ENCODE results near the gene NPB.

The NPB gene

GRCh38 chr17:81918832-81919545 lies 17.0 kb downstream of the NPB start:
- H4K20me1 ChIP-seq (ENCODE audit: control insufficient read depth, insufficient read depth, low read depth, low read length), result peaks cover 23% of the 10 kb centered on the region; the same call in 1 of the 2 replicates
- H3K9me2 ChIP-seq (replicated peaks; ENCODE audit: control insufficient read depth, low read length), result no peaks in the 10 kb centered on the region
- H3K79me2 ChIP-seq (ENCODE audit: control insufficient read depth, low read length), result peaks cover 67% of the 10 kb centered on the region
- H3K4me3 ChIP-seq (ENCODE audit: low read length), result no peak overlapping the region
- no peaks in the 10 kb centered on the region for H3K9me3 ChIP-seq (ENCODE audit: control insufficient read depth, insufficient read depth, low read length)
- no peak for TF ChIP-seq EZH2phosphoT487 (IDR thresholded peaks at IDR 0.05; ENCODE audit: borderline replicate concordance, low read length)
- no peak for TF ChIP-seq CTCF (IDR thresholded peaks at IDR 0.05; ENCODE audit: low read depth, low read length, poor library complexity, severe bottlenecking)
- peaks cover 46% of the 10 kb centered on the region for H3K36me3 ChIP-seq (ENCODE audit: control insufficient read depth, low read length)
- H3K4me1 ChIP-seq (ENCODE audit: control insufficient read depth, low read length), result peaks cover 20% of the 10 kb centered on the region
- H3K27ac ChIP-seq (ENCODE audit: low read depth, low read length), result no peak overlapping the region
- H3F3A ChIP-seq (ENCODE audit: control insufficient read depth, insufficient read depth), result peaks cover 4% of the 10 kb centered on the region; the same call in 1 of the 2 replicates
- no peaks in the 10 kb centered on the region for H3K27me3 ChIP-seq (ENCODE audit: control insufficient read depth, low read length)
- H3K4me2 ChIP-seq (ENCODE audit: low read length), result no peak overlapping the region

- TF ChIP-seq EZH2phosphoT487 (IDR thresholded peaks at IDR 0.05; ENCODE audit: borderline replicate concordance, low read length) (no peak), CTCF (IDR thresholded peaks at IDR 0.05; ENCODE audit: low read depth, low read length, poor library complexity, severe bottlenecking) (no peak)
- Histone ChIP-seq H3K9me3 (ENCODE audit: control insufficient read depth, insufficient read depth, low read length) (no peaks in the 10 kb centered on the region), H3K36me3 (ENCODE audit: control insufficient read depth, low read length) (peaks cover 27% of the 10 kb centered on the region), H3F3A (ENCODE audit: control insufficient read depth, insufficient read depth) (peaks cover 4% of the 10 kb centered on the region; the same call in 1 of the 2 replicates), H3K4me3 (ENCODE audit: low read length) (no peak overlapping the region), H3K27me3 (ENCODE audit: control insufficient read depth, low read length) (no peaks in the 10 kb centered on the region), H3K79me2 (ENCODE audit: control insufficient read depth, low read length) (peaks cover 76% of the 10 kb centered on the region), H3K27ac (ENCODE audit: low read depth, low read length) (no peak overlapping the region), H3K9me2 (replicated peaks; ENCODE audit: control insufficient read depth, low read length) (no peaks in the 10 kb centered on the region), H3K4me1 (ENCODE audit: control insufficient read depth, low read length) (peaks cover 35% of the 10 kb centered on the region), H4K20me1 (ENCODE audit: control insufficient read depth, insufficient read depth, low read depth, low read length) (peaks cover 16% of the 10 kb centered on the region), H3K4me2 (ENCODE audit: low read length) (no peak overlapping the region)
Observed at GRCh38 chr17:81920612-81921536, 18.8 kb downstream of the NPB start.

GRCh38 chr17:81921537-81921862 lies 19.5 kb downstream of the NPB start:
- TF ChIP-seq EZH2phosphoT487 (IDR thresholded peaks at IDR 0.05; ENCODE audit: borderline replicate concordance, low read length) (no peak), CTCF (IDR thresholded peaks at IDR 0.05; ENCODE audit: low read depth, low read length, poor library complexity, severe bottlenecking) (no peak)
- Histone ChIP-seq H3K79me2 (ENCODE audit: control insufficient read depth, low read length) (peaks cover 76% of the 10 kb centered on the region), H3K4me1 (ENCODE audit: control insufficient read depth, low read length) (peaks cover 40% of the 10 kb centered on the region), H3K4me2 (ENCODE audit: low read length) (no peak overlapping the region), H3K27ac (ENCODE audit: low read depth, low read length) (no peak overlapping the region), H3K9me2 (replicated peaks; ENCODE audit: control insufficient read depth, low read length) (no peaks in the 10 kb centered on the region), H3K27me3 (ENCODE audit: control insufficient read depth, low read length) (no peaks in the 10 kb centered on the region), H3K36me3 (ENCODE audit: control insufficient read depth, low read length) (peaks cover 23% of the 10 kb centered on the region), H4K20me1 (ENCODE audit: control insufficient read depth, insufficient read depth, low read depth, low read length) (peaks cover 21% of the 10 kb centered on the region), H3F3A (ENCODE audit: control insufficient read depth, insufficient read depth) (peaks cover 4% of the 10 kb centered on the region; the same call in 1 of the 2 replicates), H3K9me3 (ENCODE audit: control insufficient read depth, insufficient read depth, low read length) (no peaks in the 10 kb centered on the region), H3K4me3 (ENCODE audit: low read length) (no peak overlapping the region)

All from DOHH2 (cell line).